HUES6 (cell line): ENCODE data around the gene TCP11.

Source experiments
- H3K27ac ChIP-seq: 2 replicates; pipeline ENCODE4 v1.7.0; 2013; ENCODE audit warnings: low read depth, mild to moderate bottlenecking, low read length, inconsistent platforms
- H3K27me3 ChIP-seq: 2 replicates; pipeline ENCODE4 v1.6.1; 2013; ENCODE audit warnings: low read length; ENCODE audit not compliant: control insufficient read depth, insufficient read depth
- H3K36me3 ChIP-seq: 2 replicates; pipeline ENCODE4 v1.6.1; 2013; ENCODE audit warnings: low read length; ENCODE audit not compliant: control insufficient read depth, insufficient read depth
- H3K4me1 ChIP-seq: 2 replicates; pipeline ENCODE4 v1.6.1; 2013; ENCODE audit warnings: low read length; ENCODE audit not compliant: control insufficient read depth, insufficient read depth
- H3K4me3 ChIP-seq: 2 replicates; pipeline ENCODE4 v1.5.1; 2013; ENCODE audit warnings: low read depth, low read length
- H3K9ac ChIP-seq: one replicate; pipeline ENCODE4 v1.6.1; 2013; ENCODE audit warnings: mild to moderate bottlenecking, low read length
- H3K9me3 ChIP-seq: 2 replicates; pipeline ENCODE4 v1.6.1; 2013; ENCODE audit warnings: low read depth, low read length; ENCODE audit not compliant: control insufficient read depth, insufficient read depth

TCP11 gene

GRCh38 chr6:35093118-35093445 is 48.1 kb downstream of the TCP11 start:
- Histone ChIP-seq H3K9ac (no peak overlapping the region), H3K9me3 (no peaks in the 10 kb centered on the region), H3K27ac (no peak overlapping the region), H3K4me1 (peaks cover 19% of the 10 kb centered on the region), H3K36me3 (peaks cover 20% of the 10 kb centered on the region), H3K27me3 (no peaks in the 10 kb centered on the region), H3K4me3 (no peak overlapping the region)

DNA sequence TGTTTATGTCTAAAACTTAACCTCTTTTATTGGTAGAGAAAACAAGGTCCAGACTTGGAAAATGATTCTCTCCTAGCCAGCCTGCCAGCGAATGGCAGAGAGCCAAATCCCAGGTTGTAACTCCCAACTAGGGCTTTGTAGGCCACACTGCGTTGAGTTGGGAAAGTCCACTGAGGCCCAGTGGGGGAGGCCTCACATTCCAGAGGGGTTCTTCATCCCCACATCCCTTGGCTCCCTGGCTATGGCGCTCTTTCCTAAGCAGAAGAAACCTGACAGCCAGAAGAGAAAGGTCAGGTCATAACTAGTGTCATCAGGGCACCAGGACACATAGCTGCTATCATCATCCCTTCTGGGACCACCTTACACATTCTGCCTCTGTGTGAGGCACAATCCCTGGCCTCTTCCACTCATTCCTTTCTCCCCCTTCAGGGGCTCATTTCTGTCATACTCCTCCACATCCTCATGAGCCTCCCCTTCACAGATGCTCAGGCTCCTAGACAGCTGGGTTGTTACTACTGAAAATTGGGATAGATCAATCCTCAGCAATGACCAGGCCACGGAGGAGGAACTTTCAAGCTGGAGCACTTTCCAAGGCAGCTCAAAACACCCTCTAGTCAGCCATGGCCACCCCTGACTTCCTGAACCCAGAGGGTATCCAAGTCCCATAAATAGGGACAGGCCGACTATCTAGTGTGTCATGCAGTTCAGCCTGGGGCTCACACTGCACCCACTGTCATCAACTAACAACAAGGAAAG is 48.6 kb downstream of the TCP11 start:
- Histone ChIP-seq H3K27ac (no peak overlapping the region), H3K9ac (no peak overlapping the region), H3K4me1 (peaks cover 19% of the 10 kb centered on the region), H3K9me3 (no peaks in the 10 kb centered on the region), H3K27me3 (no peaks in the 10 kb centered on the region), H3K36me3 (peaks cover 25% of the 10 kb centered on the region), H3K4me3 (no peak overlapping the region)

DNA sequence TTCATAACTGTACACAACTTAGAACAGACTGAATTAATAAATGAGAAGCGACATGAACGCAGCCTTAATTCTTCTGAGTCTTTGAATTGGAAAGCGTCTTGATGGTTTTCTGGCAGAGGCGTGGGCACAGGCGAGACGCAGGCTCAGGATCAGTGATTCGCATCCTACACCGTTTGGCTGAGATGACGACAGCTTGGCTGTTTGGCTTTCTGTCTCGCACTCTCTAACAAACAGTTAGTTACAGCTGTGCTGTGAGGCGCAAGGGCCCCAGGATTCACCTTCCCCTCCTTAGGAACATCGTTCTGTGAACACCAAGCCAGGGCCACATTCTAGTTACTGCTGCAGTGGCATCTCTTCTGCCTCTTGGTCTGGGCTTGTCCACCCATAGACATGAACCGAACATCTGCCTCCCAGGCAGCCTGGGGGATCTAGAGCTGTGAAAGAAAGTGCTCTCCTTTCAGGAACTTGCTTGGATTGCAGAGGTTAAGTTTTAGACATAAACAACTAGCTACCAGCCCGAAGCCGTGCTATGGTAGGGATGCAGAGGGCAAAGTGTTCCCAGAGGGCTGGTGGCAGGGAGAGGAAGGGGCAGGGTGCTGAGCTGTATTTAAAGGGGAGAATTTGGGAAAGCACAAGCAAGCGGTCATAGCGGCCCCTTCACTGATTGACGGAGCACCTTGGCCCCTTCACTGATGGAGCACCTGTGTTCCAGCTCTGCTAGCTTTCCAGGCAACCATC is 49.6 kb downstream of the TCP11 start:
- H3K9me3 ChIP-seq: no peaks in the 10 kb centered on the region
- H3K4me3 ChIP-seq: no peak overlapping the region
- peaks cover 36% of the 10 kb centered on the region for H3K36me3 ChIP-seq
- H3K27ac ChIP-seq: no peak overlapping the region
- H3K4me1 ChIP-seq: peaks cover 12% of the 10 kb centered on the region
- H3K9ac ChIP-seq: no peak overlapping the region
- H3K27me3 ChIP-seq: no peaks in the 10 kb centered on the region

DNA sequence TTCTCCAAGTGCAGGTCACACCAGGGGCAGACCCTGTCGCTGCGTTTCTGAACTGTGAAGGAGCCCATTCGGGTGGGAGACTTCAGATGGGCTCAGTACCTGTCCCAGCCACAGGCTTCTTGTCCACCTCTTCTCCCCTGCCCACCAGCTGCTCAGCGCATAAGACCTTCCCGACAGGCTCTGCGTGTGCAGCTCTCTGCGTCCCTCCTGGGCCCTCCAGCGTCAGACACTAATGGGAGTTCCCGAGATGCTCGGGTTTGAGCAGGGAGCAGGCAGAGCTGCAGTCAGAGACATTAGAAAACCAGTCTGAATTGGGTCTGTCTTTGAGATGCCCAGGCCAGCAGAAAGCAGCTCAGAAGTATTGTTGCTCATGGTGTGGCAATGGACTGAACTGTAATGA is 50.4 kb downstream of the TCP11 start:
- Histone ChIP-seq H3K27me3 (no peaks in the 10 kb centered on the region), H3K9me3 (no peaks in the 10 kb centered on the region), H3K36me3 (peaks cover 44% of the 10 kb centered on the region), H3K9ac (no peak overlapping the region), H3K27ac (no peak overlapping the region), H3K4me3 (no peak overlapping the region), H3K4me1 (peaks cover 5% of the 10 kb centered on the region)

GRCh38 chr6:35089935-35090505 is 51.1 kb downstream of the TCP11 start:
- H3K4me1 ChIP-seq: peaks cover 4% of the 10 kb centered on the region; the same call in 1 of the 2 replicates
- H3K36me3 ChIP-seq: peaks cover 51% of the 10 kb centered on the region
- H3K9me3 ChIP-seq: no peaks in the 10 kb centered on the region
- no peaks in the 10 kb centered on the region for H3K27me3 ChIP-seq
- no peak overlapping the region for H3K9ac ChIP-seq
- no peak overlapping the region for H3K27ac ChIP-seq
- H3K4me3 ChIP-seq: no peak overlapping the region

GRCh38 chr6:35089216-35089934 is 51.8 kb downstream of the TCP11 start:
- Histone ChIP-seq H3K9me3 (no peaks in the 10 kb centered on the region), H3K27me3 (no peaks in the 10 kb centered on the region), H3K9ac (no peak overlapping the region), H3K4me3 (no peak overlapping the region), H3K27ac (no peak overlapping the region), H3K4me1 (peaks cover 4% of the 10 kb centered on the region; the same call in 1 of the 2 replicates), H3K36me3 (peaks cover 57% of the 10 kb centered on the region)

DNA sequence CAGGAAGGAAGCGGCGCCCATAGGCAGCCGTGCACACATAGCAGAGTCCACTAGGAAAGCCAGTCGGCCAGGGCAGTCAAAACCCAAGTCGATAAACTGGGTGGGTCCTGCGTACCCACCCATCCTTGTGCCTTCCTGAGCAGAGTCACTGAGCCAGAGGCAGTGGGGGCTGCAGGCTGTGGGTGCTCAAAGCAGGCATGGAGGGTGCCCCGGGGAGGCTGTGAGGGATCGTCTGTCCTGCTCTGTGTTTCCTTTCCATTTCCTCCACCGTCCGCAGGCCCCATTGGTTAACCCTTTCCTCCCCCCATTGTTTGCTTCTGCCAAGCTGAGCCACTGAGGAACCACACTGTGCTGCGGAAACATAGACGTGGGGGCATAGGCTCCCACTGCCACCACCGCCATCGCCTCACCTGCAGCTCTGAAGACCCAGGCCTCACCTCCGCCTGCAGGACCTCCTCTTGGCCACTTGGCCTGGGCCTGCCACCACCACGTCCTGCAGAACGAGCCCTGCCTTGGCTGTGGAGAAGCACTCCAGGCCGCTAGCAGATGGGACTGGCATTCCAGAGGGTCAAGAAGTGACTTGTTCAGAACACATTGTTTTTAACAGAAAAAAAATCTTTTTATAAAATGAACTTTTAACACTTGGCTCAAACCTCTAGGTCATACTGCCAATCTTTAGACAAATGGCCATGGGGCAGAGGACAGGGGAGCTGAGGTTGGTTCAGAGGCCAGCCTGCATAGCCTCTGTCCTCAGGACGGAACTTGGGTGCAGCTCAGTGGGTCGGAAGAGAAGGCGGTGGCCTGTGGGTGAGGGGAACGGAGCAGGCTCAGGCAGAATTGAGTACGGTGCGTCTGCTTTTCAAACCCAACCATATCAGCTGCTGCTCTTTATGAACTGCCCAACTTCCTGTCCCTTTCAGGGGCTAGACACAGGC is 52.6 kb downstream of the TCP11 start:
- Histone ChIP-seq H3K9ac (no peak overlapping the region), H3K27me3 (no peaks in the 10 kb centered on the region), H3K27ac (no peak overlapping the region), H3K4me1 (no peaks in the 10 kb centered on the region), H3K36me3 (peaks cover 61% of the 10 kb centered on the region), H3K9me3 (no peaks in the 10 kb centered on the region), H3K4me3 (no peak overlapping the region)

- no peak overlapping the region for H3K27ac ChIP-seq
- peaks cover 71% of the 10 kb centered on the region for H3K36me3 ChIP-seq
- H3K4me1 ChIP-seq: peaks cover under 1% of the 10 kb centered on the region
- H3K27me3 ChIP-seq: no peaks in the 10 kb centered on the region
- no peaks in the 10 kb centered on the region for H3K9me3 ChIP-seq
- H3K4me3 ChIP-seq: no peak overlapping the region
- H3K9ac ChIP-seq: no peak overlapping the region
These were observed 53.5 kb downstream of the TCP11 start for GRCh38 chr6:35087361-35088280.

GRCh38 chr6:35086636-35087360 is 54.3 kb downstream of the TCP11 start:
- Histone ChIP-seq H3K9ac (no peak overlapping the region), H3K9me3 (no peaks in the 10 kb centered on the region), H3K4me1 (peaks cover 9% of the 10 kb centered on the region), H3K27ac (no peak overlapping the region), H3K4me3 (no peak overlapping the region), H3K36me3 (peaks cover 74% of the 10 kb centered on the region), H3K27me3 (no peaks in the 10 kb centered on the region)
